GM21528 (cell line): ENCODE measurements around the gene AP3S2.
"Not testable (repeated sequence)": the region's sequence is repeated elsewhere in the genome, so short reads cannot be mapped to it uniquely, and the experiment has no call there.

ENCODE experiments used
- ATAC-seq: cut with Tn5 transposase; IDR thresholded peaks from one replicate; pipeline ENCODE4 v1.9.1; 2021; ENCODE audit warnings: mild to moderate bottlenecking, moderate library complexity; ENCODE audit not compliant: unreplicated experiment, low FRiP score

Gene AP3S2

DNA sequence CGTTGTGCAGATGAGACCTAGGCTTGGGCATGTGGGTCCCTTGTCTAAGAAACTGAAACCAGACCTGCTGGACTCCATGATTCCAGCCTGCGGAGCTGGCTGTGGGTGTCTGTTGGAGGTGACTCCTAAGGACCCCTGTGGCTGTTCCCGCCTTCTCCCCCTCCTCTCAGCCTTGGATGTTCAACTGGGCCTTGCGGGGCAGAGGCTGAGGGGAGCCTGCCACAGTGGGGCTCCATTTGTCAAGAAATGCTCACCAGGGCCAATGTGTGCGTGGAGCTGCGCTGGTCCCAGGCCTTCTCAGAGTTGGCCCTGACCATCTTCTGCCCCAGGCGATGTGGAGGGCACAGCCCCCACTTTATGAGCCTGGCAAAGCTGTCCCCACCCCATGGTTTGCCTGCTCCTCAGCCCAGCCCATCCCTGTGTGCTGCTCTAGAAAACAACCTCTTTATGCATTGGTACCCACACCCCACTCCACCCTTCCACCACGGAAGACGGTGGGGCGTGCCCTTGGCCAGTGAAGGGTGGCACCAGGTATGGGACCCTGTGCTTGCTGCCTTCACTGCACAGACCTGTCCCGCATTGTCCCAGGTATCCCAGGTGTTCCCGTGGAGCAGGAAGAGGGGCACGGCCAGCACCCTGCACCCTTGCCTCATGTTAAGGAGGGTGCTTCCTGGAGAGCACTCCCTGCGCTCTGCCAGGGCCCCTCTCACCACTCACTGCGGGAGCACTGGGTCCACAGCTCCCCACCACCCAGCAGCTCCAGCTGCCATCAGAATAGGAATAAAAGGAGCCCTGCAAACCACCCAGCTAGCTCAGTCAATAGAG, 109.7 kb downstream of the AP3S2 start:
- ATAC-seq = no peak

DNA sequence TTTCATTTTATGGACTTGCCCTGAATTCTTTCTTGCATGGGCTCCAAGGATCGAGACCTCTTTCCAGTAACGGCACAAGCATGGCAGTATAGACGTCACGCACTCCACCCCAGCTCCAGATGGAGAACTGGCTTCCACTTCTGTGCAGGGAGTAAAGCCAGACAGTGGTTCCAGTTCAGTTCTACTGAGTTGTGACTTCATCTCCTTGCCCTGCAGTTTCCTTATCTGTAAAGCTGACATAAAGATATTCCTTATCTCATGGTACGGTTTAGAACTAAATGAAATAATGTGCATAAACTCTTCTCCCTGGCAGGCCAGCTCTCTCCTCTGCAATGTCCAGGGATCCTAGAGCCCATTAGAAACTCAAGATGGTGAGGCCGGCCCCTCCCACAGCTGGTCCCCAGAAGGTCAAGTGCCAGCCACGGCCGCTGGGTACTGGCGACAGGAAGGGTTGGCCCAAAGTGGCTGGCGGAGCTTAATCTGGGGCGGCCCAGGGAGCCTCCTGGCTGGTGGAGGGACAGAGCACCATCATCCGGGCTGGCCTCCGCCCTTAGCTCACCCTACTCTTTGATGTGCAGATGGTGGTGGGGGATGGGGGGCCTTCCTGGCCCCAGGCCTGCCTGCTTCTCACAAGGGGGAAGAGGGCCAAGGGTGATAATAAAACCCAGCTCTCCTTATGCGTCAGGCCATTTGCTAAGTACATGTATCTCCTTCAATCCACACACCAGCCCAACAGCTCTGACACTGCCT, 110.5 kb downstream of the AP3S2 start:
- no peak for ATAC-seq

DNA sequence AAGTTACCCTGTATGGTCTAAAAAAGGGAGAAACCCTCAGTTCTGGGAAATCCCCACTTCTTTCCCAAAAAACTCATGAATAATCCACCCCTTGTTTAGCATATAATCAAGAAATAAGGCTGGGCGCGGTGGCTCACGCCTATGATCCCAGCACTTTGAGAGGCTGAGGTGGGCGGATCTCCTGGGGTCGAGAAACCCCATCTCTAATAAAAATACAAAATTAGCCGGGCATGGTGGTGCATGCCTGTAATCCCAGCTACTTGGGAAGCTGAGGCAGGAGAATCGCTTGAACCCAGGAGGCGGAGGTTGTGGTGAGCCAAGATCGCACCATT, 111.2 kb downstream of the AP3S2 start:
- ATAC-seq = not testable (repeated sequence)

DNA sequence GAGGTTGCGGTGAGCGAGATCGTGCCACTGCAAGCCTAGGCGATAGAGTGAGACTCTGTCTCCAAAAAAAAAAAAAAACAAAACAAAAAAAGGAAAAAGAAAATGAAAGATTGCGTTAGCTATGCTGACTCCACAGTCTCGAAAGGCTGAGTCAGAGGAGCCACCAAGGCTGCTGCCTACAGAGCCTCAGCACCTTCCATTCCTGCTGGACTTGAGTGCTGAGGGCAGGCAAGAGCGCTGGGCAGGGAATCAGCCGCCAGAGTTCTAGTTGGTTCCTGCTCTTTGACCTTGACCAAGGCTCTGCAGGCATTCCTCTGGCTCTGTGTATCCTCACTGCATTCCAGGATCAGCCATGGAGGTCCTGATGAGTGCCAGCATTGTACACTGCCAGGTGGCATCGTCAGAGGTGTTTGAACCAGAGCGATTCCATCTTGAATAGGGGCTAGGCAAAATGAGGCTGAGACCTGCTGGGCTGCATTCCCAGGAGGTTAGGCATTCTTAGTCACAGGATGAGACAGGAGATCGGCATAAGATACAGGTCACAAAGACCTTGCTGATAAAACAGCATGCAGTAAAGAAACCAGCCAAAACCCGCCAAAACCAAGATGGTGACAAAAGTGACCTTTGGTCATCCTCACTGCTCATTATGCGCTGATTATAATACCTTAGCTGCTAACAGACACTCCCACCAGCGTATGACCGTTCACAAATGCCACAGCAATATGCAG, 111.7 kb downstream of the AP3S2 start:
- ATAC-seq = no peak

DNA sequence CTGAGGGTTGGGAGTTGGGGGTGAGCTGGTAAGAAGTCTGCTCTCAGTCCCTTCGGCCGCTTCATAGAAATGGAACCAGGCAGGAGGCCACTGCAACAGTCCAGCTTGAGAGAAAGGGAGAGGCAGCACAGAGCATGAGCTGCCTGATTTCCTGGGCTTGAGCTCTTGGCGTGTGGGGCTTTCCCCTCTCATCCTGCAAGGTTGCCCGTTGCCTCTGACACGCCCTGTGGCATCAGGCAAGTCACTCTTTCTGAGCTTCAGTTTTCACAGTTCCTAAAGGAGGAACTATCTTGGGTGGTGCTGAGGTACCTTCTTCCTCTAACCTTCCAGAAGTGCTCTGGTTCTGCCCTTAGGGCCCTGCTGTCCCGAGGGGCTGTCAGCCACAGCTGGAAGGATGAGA, 112.7 kb downstream of the AP3S2 start:
- ATAC-seq = no peak

DNA sequence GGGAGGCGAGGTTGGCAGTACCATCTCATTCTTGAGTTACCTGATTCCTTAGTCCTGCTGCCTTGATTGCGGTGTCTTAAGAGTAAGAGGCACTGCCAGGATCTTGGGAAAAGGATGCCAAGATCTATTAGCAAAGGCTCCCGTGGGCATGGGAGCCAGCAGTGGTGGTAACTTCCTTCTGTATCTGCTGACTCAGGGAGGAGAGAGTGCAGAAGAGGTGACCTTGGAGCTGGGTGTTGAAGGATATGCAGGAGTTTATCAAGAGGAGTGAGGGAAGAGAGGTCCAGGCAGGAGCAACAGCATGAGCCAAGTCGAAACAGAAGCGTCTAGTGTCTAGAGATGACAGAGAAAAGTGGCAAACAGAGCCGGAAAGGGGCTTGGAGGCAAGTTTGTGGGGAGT, 113.2 kb downstream of the AP3S2 start:
- no peak for ATAC-seq
